ENCODE data around the gene CDC42EP4.

Gene CDC42EP4

DNA sequence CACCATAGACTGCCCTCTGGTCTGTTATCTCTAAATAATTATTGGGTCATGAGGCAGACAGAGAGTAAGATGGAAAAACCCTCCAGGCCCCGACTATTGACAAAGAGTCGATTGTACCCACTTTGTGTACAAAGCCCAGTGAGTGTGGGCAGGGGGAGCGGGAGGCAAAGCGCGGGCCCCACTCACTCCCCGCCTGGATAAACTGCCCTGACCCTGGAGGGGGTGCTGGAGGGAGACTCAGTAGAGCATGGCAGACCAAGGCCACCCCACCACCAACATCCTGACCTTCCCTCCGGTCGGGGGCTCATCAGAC is 38.9 kb downstream of the CDC42EP4 start:
- Histone ChIP-seq H3K36me3 (ENCODE audit: control insufficient read depth, low read length) (no peaks in the 10 kb centered on the region), H3K27me3 (ENCODE audit: control insufficient read depth, low read length) (no peaks in the 10 kb centered on the region), H3K4me3 (ENCODE audit: low read length) (no peak overlapping the region), H4K20me1 (ENCODE audit: control insufficient read depth, insufficient read depth, low read depth, low read length) (peaks cover 3% of the 10 kb centered on the region; the same call in 1 of the 2 replicates), H3K4me2 (ENCODE audit: low read length) (no peak overlapping the region), H3K79me2 (ENCODE audit: control insufficient read depth, low read length) (no peaks in the 10 kb centered on the region), H3K9me2 (replicated peaks; ENCODE audit: control insufficient read depth, low read length) (no peaks in the 10 kb centered on the region), H3F3A (ENCODE audit: control insufficient read depth, insufficient read depth) (no peaks in the 10 kb centered on the region), H3K9me3 (ENCODE audit: control insufficient read depth, insufficient read depth, low read length) (no peaks in the 10 kb centered on the region), H3K27ac (ENCODE audit: low read depth, low read length) (no peak overlapping the region), H3K4me1 (ENCODE audit: control insufficient read depth, low read length) (peaks cover 9% of the 10 kb centered on the region)
- TF ChIP-seq EZH2phosphoT487 (IDR thresholded peaks at IDR 0.05; ENCODE audit: borderline replicate concordance, low read length): no peak
- TF ChIP-seq, protein P1, sequence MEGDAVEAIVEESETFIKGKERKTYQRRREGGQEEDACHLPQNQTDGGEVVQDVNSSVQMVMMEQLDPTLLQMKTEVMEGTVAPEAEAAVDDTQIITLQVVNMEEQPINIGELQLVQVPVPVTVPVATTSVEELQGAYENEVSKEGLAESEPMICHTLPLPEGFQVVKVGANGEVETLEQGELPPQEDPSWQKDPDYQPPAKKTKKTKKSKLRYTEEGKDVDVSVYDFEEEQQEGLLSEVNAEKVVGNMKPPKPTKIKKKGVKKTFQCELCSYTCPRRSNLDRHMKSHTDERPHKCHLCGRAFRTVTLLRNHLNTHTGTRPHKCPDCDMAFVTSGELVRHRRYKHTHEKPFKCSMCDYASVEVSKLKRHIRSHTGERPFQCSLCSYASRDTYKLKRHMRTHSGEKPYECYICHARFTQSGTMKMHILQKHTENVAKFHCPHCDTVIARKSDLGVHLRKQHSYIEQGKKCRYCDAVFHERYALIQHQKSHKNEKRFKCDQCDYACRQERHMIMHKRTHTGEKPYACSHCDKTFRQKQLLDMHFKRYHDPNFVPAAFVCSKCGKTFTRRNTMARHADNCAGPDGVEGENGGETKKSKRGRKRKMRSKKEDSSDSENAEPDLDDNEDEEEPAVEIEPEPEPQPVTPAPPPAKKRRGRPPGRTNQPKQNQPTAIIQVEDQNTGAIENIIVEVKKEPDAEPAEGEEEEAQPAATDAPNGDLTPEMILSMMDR (IDR thresholded peaks at IDR 0.05; ENCODE audit: low read depth, low read length, poor library complexity, severe bottlenecking): no peak

DNA sequence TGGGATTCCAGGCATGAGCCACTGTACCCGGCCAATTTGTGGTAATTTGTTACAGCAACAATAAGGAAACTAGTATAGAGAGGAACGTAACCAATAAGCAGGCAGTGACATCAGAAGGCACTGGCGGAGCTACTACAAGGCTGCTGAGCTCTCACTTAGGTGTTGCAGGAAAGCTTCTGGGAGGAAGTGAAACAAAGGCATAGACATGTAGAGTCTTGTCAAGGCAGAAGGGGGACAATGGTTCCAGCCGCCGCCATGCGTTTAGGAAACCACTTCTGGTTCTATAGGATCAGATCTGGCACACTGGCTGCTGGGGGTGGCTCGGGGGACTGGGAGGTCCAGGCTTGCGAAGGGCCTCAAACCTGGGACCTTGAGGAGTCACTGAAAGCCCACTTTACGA is 40.7 kb downstream of the CDC42EP4 start:
- TF ChIP-seq, protein P1 (IDR thresholded peaks at IDR 0.05; ENCODE audit: low read depth, low read length, poor library complexity, severe bottlenecking): no peak
- TF ChIP-seq EZH2phosphoT487 (IDR thresholded peaks at IDR 0.05; ENCODE audit: borderline replicate concordance, low read length): no peak
- H3K9me2 ChIP-seq (replicated peaks; ENCODE audit: control insufficient read depth, low read length): no peaks in the 10 kb centered on the region
- H3F3A ChIP-seq (ENCODE audit: control insufficient read depth, insufficient read depth): no peaks in the 10 kb centered on the region
- no peaks in the 10 kb centered on the region for H3K9me3 ChIP-seq (ENCODE audit: control insufficient read depth, insufficient read depth, low read length)
- H3K4me2 ChIP-seq (ENCODE audit: low read length): no peak overlapping the region
- no peaks in the 10 kb centered on the region for H3K79me2 ChIP-seq (ENCODE audit: control insufficient read depth, low read length)
- no peak overlapping the region for H3K4me3 ChIP-seq (ENCODE audit: low read length)
- H3K4me1 ChIP-seq (ENCODE audit: control insufficient read depth, low read length): peaks cover 9% of the 10 kb centered on the region
- no peaks in the 10 kb centered on the region for H3K36me3 ChIP-seq (ENCODE audit: control insufficient read depth, low read length)
- H4K20me1 ChIP-seq (ENCODE audit: control insufficient read depth, insufficient read depth, low read depth, low read length): no peaks in the 10 kb centered on the region
- no peaks in the 10 kb centered on the region for H3K27me3 ChIP-seq (ENCODE audit: control insufficient read depth, low read length)
- no peak overlapping the region for H3K27ac ChIP-seq (ENCODE audit: low read depth, low read length)

DNA sequence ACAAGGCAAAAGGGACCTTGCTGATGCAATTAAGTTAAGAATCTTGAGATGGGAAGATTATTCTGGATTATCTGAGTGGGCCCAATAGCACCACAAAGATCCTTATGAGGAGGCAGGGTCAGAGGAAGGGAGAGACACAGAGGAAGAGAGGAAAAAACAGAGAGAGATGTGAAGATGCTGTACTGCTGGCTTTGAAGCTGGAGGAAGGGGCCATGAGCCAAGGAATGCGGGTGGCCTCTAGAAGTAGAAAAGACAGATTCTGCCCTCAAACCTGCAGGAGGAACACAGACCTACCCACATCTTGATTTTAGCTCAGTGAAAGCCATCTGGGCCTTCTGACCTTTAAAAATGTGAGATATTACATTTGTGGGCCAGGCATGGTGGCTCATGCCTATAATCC is 42.0 kb downstream of the CDC42EP4 start:
- Histone ChIP-seq H3K79me2 (ENCODE audit: control insufficient read depth, low read length) (no peaks in the 10 kb centered on the region), H3K36me3 (ENCODE audit: control insufficient read depth, low read length) (no peaks in the 10 kb centered on the region), H4K20me1 (ENCODE audit: control insufficient read depth, insufficient read depth, low read depth, low read length) (no peaks in the 10 kb centered on the region), H3K9me2 (replicated peaks; ENCODE audit: control insufficient read depth, low read length) (no peaks in the 10 kb centered on the region), H3K27me3 (ENCODE audit: control insufficient read depth, low read length) (no peaks in the 10 kb centered on the region), H3F3A (ENCODE audit: control insufficient read depth, insufficient read depth) (no peaks in the 10 kb centered on the region), H3K27ac (ENCODE audit: low read depth, low read length) (no peak overlapping the region), H3K4me3 (ENCODE audit: low read length) (no peak overlapping the region), H3K9me3 (ENCODE audit: control insufficient read depth, insufficient read depth, low read length) (no peaks in the 10 kb centered on the region), H3K4me1 (ENCODE audit: control insufficient read depth, low read length) (peaks cover 9% of the 10 kb centered on the region), H3K4me2 (ENCODE audit: low read length) (no peak overlapping the region)
- TF ChIP-seq, protein P1 (IDR thresholded peaks at IDR 0.05; ENCODE audit: low read depth, low read length, poor library complexity, severe bottlenecking): no peak
- TF ChIP-seq EZH2phosphoT487 (IDR thresholded peaks at IDR 0.05; ENCODE audit: borderline replicate concordance, low read length): no peak

DNA sequence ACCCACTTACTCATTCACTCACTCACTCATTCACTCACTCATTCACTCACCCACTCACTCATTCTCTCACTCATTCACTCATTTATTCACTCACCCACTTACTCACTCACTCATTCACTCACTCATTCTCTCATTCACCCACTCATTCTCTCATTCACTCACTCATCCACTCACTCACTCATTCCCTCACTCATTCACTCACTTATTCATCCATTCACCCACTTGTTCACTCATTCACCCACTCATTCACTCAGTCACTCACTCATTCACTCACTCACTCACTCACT is 42.5 kb downstream of the CDC42EP4 start:
- H3K9me2 ChIP-seq (replicated peaks; ENCODE audit: control insufficient read depth, low read length): no peaks in the 10 kb centered on the region
- H3K4me1 ChIP-seq (ENCODE audit: control insufficient read depth, low read length): peaks cover 9% of the 10 kb centered on the region
- H3K4me2 ChIP-seq (ENCODE audit: low read length): no peak overlapping the region
- H3K27me3 ChIP-seq (ENCODE audit: control insufficient read depth, low read length): no peaks in the 10 kb centered on the region
- no peaks in the 10 kb centered on the region for H3K36me3 ChIP-seq (ENCODE audit: control insufficient read depth, low read length)
- H3K79me2 ChIP-seq (ENCODE audit: control insufficient read depth, low read length): no peaks in the 10 kb centered on the region
- no peaks in the 10 kb centered on the region for H4K20me1 ChIP-seq (ENCODE audit: control insufficient read depth, insufficient read depth, low read depth, low read length)
- no peaks in the 10 kb centered on the region for H3F3A ChIP-seq (ENCODE audit: control insufficient read depth, insufficient read depth)
- no peak overlapping the region for H3K27ac ChIP-seq (ENCODE audit: low read depth, low read length)
- H3K4me3 ChIP-seq (ENCODE audit: low read length): no peak overlapping the region
- TF ChIP-seq EZH2phosphoT487 (IDR thresholded peaks at IDR 0.05; ENCODE audit: borderline replicate concordance, low read length): no peak
- TF ChIP-seq, protein P1 (IDR thresholded peaks at IDR 0.05; ENCODE audit: low read depth, low read length, poor library complexity, severe bottlenecking): no peak
- no peaks in the 10 kb centered on the region for H3K9me3 ChIP-seq (ENCODE audit: control insufficient read depth, insufficient read depth, low read length)

Data from DOHH2 (cell line).